ENCODE data around the gene GCGR.

GCGR gene

GRCh38 chr17:81803728-81804558 is at the start of gene GCGR:
GCGR (plus strand) TSS chr17:81804150; CDS start chr17:81809019, 4,869 bp downstream.
- no peak for DNase-seq (ENCODE audit: low read depth in 2 of 2)

- no peak for DNase-seq (ENCODE audit: low read depth in 2 of 2)
Observed at GRCh38 chr17:81792675-81793615, 11.0 kb upstream of the GCGR start.

GRCh38 chr17:81794074-81794476 is 9.9 kb upstream of the GCGR start:
- no peak for DNase-seq (ENCODE audit: low read depth in 2 of 2)

GRCh38 chr17:81794509-81794908 is 9.4 kb upstream of the GCGR start:
- DNase-seq (ENCODE audit: low read depth in 2 of 2) = no peak

GRCh38 chr17:81801327-81801726 is 2.6 kb upstream of the GCGR start:
- no peak for DNase-seq (ENCODE audit: low read depth in 2 of 2)

GRCh38 chr17:81802048-81802758 is 1.7 kb upstream of the GCGR start:
- no peak for DNase-seq (ENCODE audit: low read depth in 2 of 2)

- DNase-seq (ENCODE audit: low read depth in 2 of 2) = no peak
Observed at GRCh38 chr17:81802856-81803643, 900 bp upstream of the GCGR start.

GRCh38 chr17:81804559-81805399 is 829 bp downstream of the GCGR start:
- DNase-seq (ENCODE audit: low read depth in 2 of 2) = no peak

GRCh38 chr17:81805707-81806460 is 1.9 kb downstream of the GCGR start:
- DNase-seq (ENCODE audit: low read depth in 2 of 2) = no peak

GRCh38 chr17:81806461-81807209 is 2.7 kb downstream of the GCGR start:
- DNase-seq (ENCODE audit: low read depth in 2 of 2) = no peak

GRCh38 chr17:81807210-81807719 is 3.3 kb downstream of the GCGR start:
- DNase-seq (ENCODE audit: low read depth in 2 of 2) = no peak

- no peak for DNase-seq (ENCODE audit: low read depth in 2 of 2)
Observed at GRCh38 chr17:81807839-81808238, 3.9 kb downstream of the GCGR start.

GRCh38 chr17:81808778-81809555 is 5.0 kb downstream of the GCGR start:
- no peak for DNase-seq (ENCODE audit: low read depth in 2 of 2)

- DNase-seq (ENCODE audit: low read depth in 2 of 2) = no peak
Observed at GRCh38 chr17:81809556-81809998, 5.6 kb downstream of the GCGR start.

GRCh38 chr17:81810476-81810875 is 6.5 kb downstream of the GCGR start:
- DNase-seq (ENCODE audit: low read depth in 2 of 2) = no peak

GRCh38 chr17:81810892-81811704 is 7.1 kb downstream of the GCGR start:
- DNase-seq (ENCODE audit: low read depth in 2 of 2) = no peak
